Uterus (tissue), 2 donors: ENCODE results near the gene ELF4.

Source experiments
- CTCF ChIP-seq, 4 experiments: fragments of 200-600 bp in 2 of 4; fragments of 450-650 bp in 2 of 4; sonication (generic) in 2 of 4; IDR thresholded peaks; one replicate each; pipeline ENCODE4 v1.5.1; 2016 to 2019; ENCODE audit warnings: antibody characterized with exemption in 4 of 4, mild to moderate bottlenecking in 2 of 4, moderate library complexity in 1 of 4
- POLR2A ChIP-seq, 2 donors: fragments of 450-650 bp; IDR thresholded peaks; one replicate each; pipeline ENCODE4 v1.6.1; 2016; ENCODE audit warnings: antibody characterized with exemption in 2 of 2, mild to moderate bottlenecking in 1 of 2, moderate library complexity in 1 of 2

- TF ChIP-seq CTCF (IDR thresholded peaks at IDR 0.05) (no peak), POLR2A (IDR thresholded peaks at IDR 0.05) (no peak)
These were observed 14.3 kb upstream of the ELF4 start for GRCh38 chrX:130124577-130124976.
